ENCODE results near the gene CSGALNACT2.

The CSGALNACT2 gene

DNA sequence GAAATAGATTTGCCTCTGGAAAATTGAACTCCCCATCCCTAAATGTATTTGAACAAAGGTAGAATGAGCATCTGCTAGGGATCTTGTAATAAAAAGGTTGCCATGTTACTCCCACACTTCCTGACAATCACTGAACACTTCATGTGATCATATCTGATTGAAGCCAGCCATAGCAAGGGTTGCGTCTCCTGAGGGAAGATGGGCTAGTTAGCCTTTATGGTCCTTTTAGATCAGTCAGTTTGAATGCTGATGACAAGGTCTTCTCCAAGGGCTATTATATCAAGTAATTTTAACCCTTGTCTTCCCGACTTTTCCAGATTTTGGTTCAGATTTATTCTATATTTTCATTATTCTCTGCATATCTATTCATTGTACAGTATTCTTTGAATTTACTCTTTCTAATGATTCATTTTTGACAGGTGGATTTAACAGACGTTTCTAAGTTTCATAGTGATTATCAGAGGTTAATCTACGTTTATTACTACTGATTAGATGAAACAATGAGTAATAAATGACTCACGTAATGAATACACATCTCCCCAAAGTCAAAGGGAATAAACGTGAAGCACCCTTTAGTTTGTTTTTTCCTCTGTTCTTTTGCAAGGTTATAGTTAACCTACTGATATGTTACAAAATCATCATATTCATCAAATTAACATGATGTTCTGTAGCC, 28.1 kb downstream of the CSGALNACT2 start:
- Histone ChIP-seq H4K20me1 (ENCODE audit: low read depth, low read length) (no peaks in the 10 kb centered on the region), H3K4me2 (ENCODE audit: low read depth, low read length, poor library complexity, severe bottlenecking) (no peak overlapping the region), H2AFZ (ENCODE audit: low read depth, low read length, severe bottlenecking) (no peak overlapping the region), H3K4me3 (ENCODE audit: insufficient read depth, low read length, poor library complexity, severe bottlenecking) (no peak overlapping the region), H3K9ac (ENCODE audit: low read length) (no peak overlapping the region), H3K27ac (ENCODE audit: low read depth, low read length) (no peak overlapping the region), H3K36me3 (ENCODE audit: low read length) (no peaks in the 10 kb centered on the region), H3K9me2 (replicated peaks; ENCODE audit: insufficient read depth, low read length) (no peaks in the 10 kb centered on the region), H3K9me3 (ENCODE audit: insufficient read depth, low read length) (no peaks in the 10 kb centered on the region), H3F3A (ENCODE audit: insufficient read depth) (no peaks in the 10 kb centered on the region), H3K79me2 (ENCODE audit: insufficient read depth, low read length) (no peaks in the 10 kb centered on the region), H3K27me3 (ENCODE audit: low read length) (no peaks in the 10 kb centered on the region)
- TF ChIP-seq EZH2phosphoT487 (conservative IDR thresholded peaks at IDR 0.05; ENCODE audit: low read length) = no peak
- TF ChIP-seq CTCF (IDR thresholded peaks at IDR 0.05; ENCODE audit: insufficient read depth, low read length, poor library complexity, severe bottlenecking) = no peak

- TF ChIP-seq CTCF (IDR thresholded peaks at IDR 0.05; ENCODE audit: insufficient read depth, low read length, poor library complexity, severe bottlenecking) (no peak), EZH2phosphoT487 (conservative IDR thresholded peaks at IDR 0.05; ENCODE audit: low read length) (no peak)
- Histone ChIP-seq H3F3A (ENCODE audit: insufficient read depth) (no peaks in the 10 kb centered on the region), H3K4me3 (ENCODE audit: insufficient read depth, low read length, poor library complexity, severe bottlenecking) (no peak overlapping the region), H3K79me2 (ENCODE audit: insufficient read depth, low read length) (no peaks in the 10 kb centered on the region), H4K20me1 (ENCODE audit: low read depth, low read length) (no peaks in the 10 kb centered on the region), H3K27ac (ENCODE audit: low read depth, low read length) (no peak overlapping the region), H3K4me2 (ENCODE audit: low read depth, low read length, poor library complexity, severe bottlenecking) (no peak overlapping the region), H3K27me3 (ENCODE audit: low read length) (no peaks in the 10 kb centered on the region), H3K9me3 (ENCODE audit: insufficient read depth, low read length) (no peaks in the 10 kb centered on the region), H3K9ac (ENCODE audit: low read length) (no peak overlapping the region), H3K9me2 (replicated peaks; ENCODE audit: insufficient read depth, low read length) (no peaks in the 10 kb centered on the region), H2AFZ (ENCODE audit: low read depth, low read length, severe bottlenecking) (no peak overlapping the region), H3K36me3 (ENCODE audit: low read length) (no peaks in the 10 kb centered on the region)
Measured at GRCh38 chr10:43166880-43167497, 28.7 kb downstream of the CSGALNACT2 start.

- no peak overlapping the region for H3K9ac ChIP-seq (ENCODE audit: low read length)
- H3K27ac ChIP-seq (ENCODE audit: low read depth, low read length) = no peak overlapping the region
- no peaks in the 10 kb centered on the region for H3K9me3 ChIP-seq (ENCODE audit: insufficient read depth, low read length)
- no peaks in the 10 kb centered on the region for H3K9me2 ChIP-seq (replicated peaks; ENCODE audit: insufficient read depth, low read length)
- H4K20me1 ChIP-seq (ENCODE audit: low read depth, low read length) = no peaks in the 10 kb centered on the region
- H2AFZ ChIP-seq (ENCODE audit: low read depth, low read length, severe bottlenecking) = no peak overlapping the region
- H3K4me3 ChIP-seq (ENCODE audit: insufficient read depth, low read length, poor library complexity, severe bottlenecking) = no peak overlapping the region
- no peaks in the 10 kb centered on the region for H3K79me2 ChIP-seq (ENCODE audit: insufficient read depth, low read length)
- H3K36me3 ChIP-seq (ENCODE audit: low read length) = no peaks in the 10 kb centered on the region
- no peak overlapping the region for H3K4me2 ChIP-seq (ENCODE audit: low read depth, low read length, poor library complexity, severe bottlenecking)
- TF ChIP-seq EZH2phosphoT487 (conservative IDR thresholded peaks at IDR 0.05; ENCODE audit: low read length) (no peak), CTCF (IDR thresholded peaks at IDR 0.05; ENCODE audit: insufficient read depth, low read length, poor library complexity, severe bottlenecking) (no peak)
- H3F3A ChIP-seq (ENCODE audit: insufficient read depth) = no peaks in the 10 kb centered on the region
- H3K27me3 ChIP-seq (ENCODE audit: low read length) = no peaks in the 10 kb centered on the region
Measured at GRCh38 chr10:43167498-43167889, 29.2 kb downstream of the CSGALNACT2 start.

Data from SU-DHL-6 (cell line).